H1 (cell line): ENCODE results near the gene AGBL5. TPM values are rescaled to one million over a fixed set of nuclear protein-coding genes. Genes with fewer than 3 reads are reported as not detected.

Experiments used
- CBX5 ChIP-seq: fragments of 300-800, 300-1000 bp; sonication (generic); IDR thresholded peaks from 2 replicates; pipeline ENCODE4 v1.7.1; 2016; ENCODE audit warnings: antibody characterized with exemption, low read length, low read depth
- polyA plus RNA-seq, 7 experiments: library from polyadenylated mRNA; depleted of rRNA in 3 of 7; stranded (reverse) in 5 of 7; unstranded in 2 of 7; fragments of >200 nt in 5 of 7; fragments of 200-250 nt in 2 of 7; gene quantifications; 1 replicate in 5 of 7; 2 replicates in 1 of 7; 4 replicates in 1 of 7; pipeline versions ENCODE4 v1.2.1 to v1.2.3, GENCODE V29; 2011 to 2013; ENCODE audit warnings: missing spikeins in 2 of 7, mixed read lengths in 2 of 7
- total RNA-seq: library from RNA; stranded (reverse); fragmentation: NEBNext Ultra II Directional; extraction: Animal tissue kit (Norgen Biotek cat#: 25700); gene quantifications from 2 replicates; pipeline ENCODE4 v1.2.1, GENCODE V29; 2021
- TF ChIP-seq, protein P1 (sequence below): IDR thresholded peaks from 2 replicates; pipeline ENCODE4 v1.6.1; 2011; ENCODE audit warnings: low read depth, mild to moderate bottlenecking, low read length; ENCODE audit not compliant: insufficient read depth

Gene AGBL5
- total and polyA plus RNA-seq, 2 of the 8 experiments (the other 6 are each of a cell fraction or from before 2014, with no cell fraction given), result 45.4 to 62.0 TPM

DNA sequence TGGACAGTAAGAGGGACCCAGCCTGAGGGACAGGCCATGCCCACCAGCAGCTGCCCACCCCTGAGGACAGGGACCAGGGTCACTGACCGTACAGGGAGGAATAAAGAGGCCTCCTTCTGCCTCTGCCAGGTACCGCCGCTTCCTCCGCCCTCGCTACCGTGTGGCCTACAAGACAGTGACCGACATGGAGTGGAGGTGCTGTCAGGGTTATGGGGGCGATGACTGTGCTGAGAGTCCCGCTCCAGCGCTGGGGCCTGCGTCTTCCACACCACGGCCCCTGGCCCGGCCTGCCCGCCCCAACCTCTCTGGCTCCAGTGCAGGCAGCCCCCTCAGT is 29.1 kb downstream of the AGBL5 start (continued):
- TF ChIP-seq, protein P1, sequence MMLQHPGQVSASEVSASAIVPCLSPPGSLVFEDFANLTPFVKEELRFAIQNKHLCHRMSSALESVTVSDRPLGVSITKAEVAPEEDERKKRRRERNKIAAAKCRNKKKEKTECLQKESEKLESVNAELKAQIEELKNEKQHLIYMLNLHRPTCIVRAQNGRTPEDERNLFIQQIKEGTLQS, result no peak
- no peak for TF ChIP-seq CBX5
